HG02884 (cell line): ENCODE data around the gene ABCD4.

Experiments used
- ATAC-seq: cut with Tn5 transposase; IDR thresholded peaks from one replicate; pipeline ENCODE4 v1.9.1; 2021; ENCODE audit warnings: mild to moderate bottlenecking, moderate library complexity; ENCODE audit not compliant: unreplicated experiment

ABCD4 gene

GRCh38 chr14:74261288-74261687 lies 41.4 kb downstream of the ABCD4 start:
- ATAC-seq, result no peak

- no peak for ATAC-seq
Observed at GRCh38 chr14:74260525-74261233, 42.1 kb downstream of the ABCD4 start.

GRCh38 chr14:74259513-74259912 lies 43.2 kb downstream of the ABCD4 start:
- ATAC-seq, result no peak

GRCh38 chr14:74258764-74259035 lies 44.0 kb downstream of the ABCD4 start:
- ATAC-seq, result no peak

- no peak for ATAC-seq
Observed at GRCh38 chr14:74257941-74258763, 44.6 kb downstream of the ABCD4 start.

- ATAC-seq, result no peak
Observed at GRCh38 chr14:74257078-74257940, 45.4 kb downstream of the ABCD4 start.

- ATAC-seq, result no peak
Observed at GRCh38 chr14:74255281-74255680, 47.5 kb downstream of the ABCD4 start.

- no peak for ATAC-seq
Observed at GRCh38 chr14:74249433-74250375, 53.0 kb downstream of the ABCD4 start.

- ATAC-seq, result no peak
Observed at GRCh38 chr14:74248017-74248416, 54.7 kb downstream of the ABCD4 start.

- ATAC-seq, result no peak
Observed at GRCh38 chr14:74246542-74246941, 56.2 kb downstream of the ABCD4 start.

GRCh38 chr14:74245292-74245691 lies 57.4 kb downstream of the ABCD4 start:
- ATAC-seq, result no peak

- no peak for ATAC-seq
Observed at GRCh38 chr14:74244115-74244514, 58.6 kb downstream of the ABCD4 start.

GRCh38 chr14:74243051-74243450 lies 59.7 kb downstream of the ABCD4 start:
- ATAC-seq, result no peak

GRCh38 chr14:74242780-74243042 lies 60.0 kb downstream of the ABCD4 start:
- ATAC-seq, result no peak

- ATAC-seq, result no peak
Observed at GRCh38 chr14:74242021-74242779, 60.5 kb downstream of the ABCD4 start.

- ATAC-seq, result no peak
Observed at GRCh38 chr14:74241652-74242017, 61.1 kb downstream of the ABCD4 start.

GRCh38 chr14:74240794-74241651 lies 61.7 kb downstream of the ABCD4 start:
- ATAC-seq, result no peak

- no peak for ATAC-seq
Observed at GRCh38 chr14:74239848-74240793, 62.6 kb downstream of the ABCD4 start.
